ENCODE data around the gene NR1D2.
A peak's percentile ranks its signal among the peaks of the same experiment; 100 is the strongest.

Gene NR1D2

DNA sequence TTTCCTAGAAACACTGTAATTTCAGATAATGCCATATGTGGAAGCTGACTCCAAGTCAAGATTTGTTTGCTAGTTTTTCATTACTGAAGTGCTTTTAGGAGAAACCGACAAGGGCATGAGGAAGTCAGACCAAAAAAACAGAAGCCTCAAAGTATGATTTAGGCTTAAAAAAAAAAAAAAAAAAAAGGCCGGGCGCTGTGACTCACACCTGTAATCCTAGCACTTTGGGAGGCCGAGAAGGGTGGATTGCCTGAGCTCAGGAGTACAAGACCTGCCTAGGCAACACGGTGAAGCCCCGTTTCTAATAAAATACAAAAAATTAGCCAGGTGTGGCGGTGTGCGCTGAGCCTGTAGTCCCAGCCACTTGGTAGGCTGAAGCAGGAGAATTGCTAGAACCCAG, 16.6 kb upstream of the NR1D2 start:
- DNase-seq, result no peak

- no peak for DNase-seq
These were observed 13.5 kb upstream of the NR1D2 start for GRCh38 chr3:23931597-23931996.

GRCh38 chr3:23932571-23932970, 12.5 kb upstream of the NR1D2 start:
- no peak for DNase-seq

DNA sequence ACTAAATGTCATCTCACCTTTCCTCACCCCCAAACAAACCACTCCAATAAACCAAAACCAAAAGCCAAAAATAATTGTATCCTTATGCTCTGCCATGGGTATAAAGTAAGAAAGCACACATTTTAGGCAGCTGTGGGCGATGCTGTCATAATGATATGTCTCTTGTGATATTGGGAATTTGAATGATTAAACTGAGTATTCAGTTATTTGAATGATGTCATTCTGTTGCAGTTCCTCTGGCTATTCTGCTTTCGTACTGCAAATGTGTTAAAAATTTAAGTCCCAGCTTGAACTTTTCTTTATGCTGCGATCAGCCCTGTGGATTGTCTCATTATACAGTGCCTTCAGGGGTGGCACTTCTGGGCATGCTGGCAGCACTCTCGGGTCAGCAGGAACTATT, 10.8 kb upstream of the NR1D2 start:
- no peak for DNase-seq

- no peak for DNase-seq
These were observed 7.8 kb upstream of the NR1D2 start for GRCh38 chr3:23937296-23937695.

DNA sequence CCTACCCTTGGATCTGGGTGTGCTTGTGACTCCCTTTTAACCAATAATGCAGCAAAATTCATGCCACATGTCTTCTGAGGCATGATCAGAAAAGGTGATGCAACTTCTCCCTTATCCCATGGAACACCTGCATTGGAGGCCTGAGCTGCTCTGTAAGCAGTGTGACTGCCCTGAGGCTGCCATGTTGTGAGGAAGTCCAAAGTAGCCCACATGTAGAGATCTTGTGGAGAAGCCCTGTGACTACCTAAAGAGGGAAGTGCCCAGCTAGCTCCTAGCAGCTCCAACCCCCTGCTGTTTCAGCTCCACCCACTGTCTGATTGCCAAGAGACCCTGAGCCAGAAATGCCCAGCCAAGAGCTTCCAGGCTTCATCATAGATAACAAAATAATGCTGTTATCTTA, 6.4 kb upstream of the NR1D2 start:
- no peak for DNase-seq

- no peak for DNase-seq
These were observed 4.3 kb upstream of the NR1D2 start for GRCh38 chr3:23940775-23941174.

GRCh38 chr3:23941440-23941839, 3.6 kb upstream of the NR1D2 start:
- no peak for DNase-seq

GRCh38 chr3:23942546-23942945, 2.5 kb upstream of the NR1D2 start:
- DNase-seq, result no peak

DNA sequence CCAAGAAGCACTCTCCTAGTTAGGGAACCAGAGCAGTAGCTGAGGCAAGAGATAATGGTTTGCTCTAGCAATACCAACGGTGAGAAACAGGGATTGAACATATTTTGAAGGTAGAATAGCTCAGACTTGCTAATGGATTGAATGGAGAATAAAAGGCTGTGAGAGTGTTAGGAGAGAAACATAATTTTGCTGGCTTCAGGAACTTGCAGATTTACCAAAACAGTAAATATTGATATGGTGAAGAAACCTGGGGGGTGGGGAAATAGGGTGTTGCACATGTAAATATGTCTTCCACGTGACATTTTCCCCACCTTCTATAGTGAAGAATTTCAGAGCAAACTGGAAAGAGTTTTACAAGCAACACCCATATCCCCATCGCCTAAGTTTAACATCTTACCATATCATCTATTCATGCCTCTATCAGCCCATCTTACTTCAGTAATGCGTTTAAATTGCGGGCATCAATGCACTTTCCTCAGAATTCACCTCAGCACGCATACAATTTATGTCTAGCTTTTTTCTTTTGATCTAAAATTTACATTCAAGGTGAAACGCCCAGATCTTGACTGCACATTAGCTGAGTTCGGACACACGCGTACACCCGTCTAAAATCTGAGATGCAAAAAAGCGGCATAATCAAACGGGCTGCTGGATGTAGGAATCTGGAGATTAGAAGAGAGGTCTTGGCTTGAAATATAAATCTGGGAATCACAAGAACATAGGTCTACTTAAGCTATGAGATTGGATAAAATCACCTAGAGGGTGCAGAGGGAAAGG, 891 bp upstream of the NR1D2 start:
- DNase-seq, result no peak

- no peak for DNase-seq
These were observed 502 bp downstream of the NR1D2 start for GRCh38 chr3:23945663-23945912.

DNA sequence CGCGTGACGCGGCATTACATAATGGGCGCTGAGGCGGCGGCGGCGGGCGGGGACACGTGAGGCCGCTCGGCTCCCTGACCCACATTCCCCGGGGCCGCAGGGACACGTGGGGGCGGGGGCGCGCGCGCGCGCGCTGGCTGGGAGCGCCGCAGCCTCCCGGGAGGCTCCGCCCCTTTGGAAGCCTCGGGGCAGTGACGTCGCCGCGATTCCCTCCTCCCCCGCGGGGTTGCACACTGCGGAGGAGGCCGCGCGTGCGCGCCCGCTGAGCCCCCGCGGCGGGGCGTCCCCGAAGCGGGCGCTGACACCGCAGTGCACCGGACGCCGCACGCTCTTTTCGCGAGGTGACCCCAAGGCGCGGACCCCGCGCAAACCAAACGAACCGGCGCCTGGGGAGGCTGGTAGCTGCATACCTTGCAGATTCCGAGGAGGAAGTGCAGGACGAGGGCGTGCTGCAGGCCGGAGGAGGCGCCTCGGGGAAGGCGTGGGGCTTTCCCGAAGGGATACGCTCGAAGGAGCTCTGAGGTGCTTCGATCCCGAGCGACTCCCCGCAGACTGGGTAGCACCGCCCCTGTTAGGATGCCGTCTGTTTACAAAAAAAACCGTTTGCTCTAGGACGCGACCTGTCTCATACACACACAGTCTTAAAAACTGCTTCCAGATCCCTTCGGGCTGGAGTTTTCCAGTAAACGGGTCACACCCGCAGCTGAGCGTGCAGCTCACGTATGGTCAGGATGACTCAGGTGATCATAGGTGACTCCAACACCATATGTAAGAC, 1.0 kb downstream of the NR1D2 start:
- DNase-seq, result peak; percentile 70 to 100 (median 96)

DNA sequence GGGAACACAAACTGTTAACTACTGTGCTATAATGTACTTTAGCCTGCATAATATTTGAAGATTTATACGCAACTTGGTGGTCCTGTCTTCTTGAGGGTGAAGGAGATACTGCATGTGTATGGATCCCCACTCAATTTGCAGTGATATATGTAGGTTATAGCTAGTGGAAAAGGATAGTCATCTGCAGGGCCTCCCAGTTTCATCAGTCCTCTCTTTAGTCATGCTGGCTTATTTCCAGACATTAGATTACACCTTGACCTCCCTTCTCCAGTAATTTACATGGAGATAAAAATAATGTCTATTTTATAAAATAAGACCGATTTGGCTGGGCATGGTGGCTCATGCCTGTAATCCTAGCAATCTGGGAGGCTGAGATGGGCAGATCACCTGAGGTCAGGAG, 3.7 kb downstream of the NR1D2 start:
- no peak for DNase-seq

DNA sequence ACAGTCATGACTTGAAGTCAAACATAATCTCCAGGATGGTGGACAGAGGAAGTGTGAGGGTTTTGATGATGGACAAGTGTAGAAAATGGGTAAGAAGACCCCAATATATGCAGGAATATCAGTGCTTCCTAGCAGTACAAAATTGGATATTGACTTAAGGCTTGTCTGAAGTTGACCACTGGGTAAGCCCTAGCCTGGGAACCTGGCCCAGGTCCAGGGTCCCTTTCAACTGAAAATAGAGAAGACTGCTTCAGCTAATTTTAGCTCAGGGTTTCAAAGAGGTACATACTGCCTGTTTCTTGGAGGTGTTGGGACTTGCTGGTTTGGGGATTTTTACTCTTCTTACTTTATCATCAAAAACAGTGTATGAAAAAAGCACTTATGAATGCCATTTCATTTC, 4.7 kb downstream of the NR1D2 start:
- peak in 16 of 58 donors; percentile 4 to 52 (median 12) for DNase-seq

DNA sequence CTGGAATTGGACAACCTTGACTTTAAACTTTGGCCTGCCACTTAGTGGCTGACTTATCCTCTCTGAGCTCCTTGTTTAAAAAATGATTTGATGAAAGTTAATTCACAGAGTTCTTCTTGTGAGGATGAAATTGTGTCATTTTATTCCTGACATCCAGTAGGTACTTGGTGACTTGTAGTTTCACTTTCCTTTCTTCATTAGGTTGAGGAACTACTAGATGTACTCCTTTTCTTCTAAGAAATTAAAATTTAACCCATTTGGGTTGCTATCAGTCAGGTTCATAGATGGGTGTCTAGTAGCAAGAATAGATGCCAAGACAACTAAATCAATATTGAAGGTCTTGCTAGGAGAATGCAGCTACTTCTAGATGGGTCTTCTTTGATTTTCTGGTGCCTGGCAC, 5.2 kb downstream of the NR1D2 start:
- DNase-seq, result no peak

DNA sequence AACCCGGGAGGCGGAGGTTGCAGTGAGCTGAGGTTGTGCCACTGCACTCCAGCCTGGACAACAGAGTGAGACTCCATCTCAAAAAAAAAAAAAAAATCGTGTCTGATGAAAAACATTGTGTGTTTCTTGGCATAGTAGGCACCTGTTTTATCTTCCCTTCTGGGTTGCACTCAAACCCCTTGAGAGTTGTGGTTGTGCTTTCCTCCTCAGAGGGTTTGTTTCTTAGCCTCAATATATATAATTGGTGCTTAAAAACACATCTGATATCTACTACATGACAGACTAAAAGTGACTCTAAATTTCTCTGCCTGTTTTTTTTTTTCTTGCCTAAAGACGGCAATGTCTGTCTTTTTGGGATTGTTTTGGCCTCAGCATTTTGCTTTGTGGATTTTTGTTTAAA, 7.6 kb downstream of the NR1D2 start:
- no peak for DNase-seq

DNA sequence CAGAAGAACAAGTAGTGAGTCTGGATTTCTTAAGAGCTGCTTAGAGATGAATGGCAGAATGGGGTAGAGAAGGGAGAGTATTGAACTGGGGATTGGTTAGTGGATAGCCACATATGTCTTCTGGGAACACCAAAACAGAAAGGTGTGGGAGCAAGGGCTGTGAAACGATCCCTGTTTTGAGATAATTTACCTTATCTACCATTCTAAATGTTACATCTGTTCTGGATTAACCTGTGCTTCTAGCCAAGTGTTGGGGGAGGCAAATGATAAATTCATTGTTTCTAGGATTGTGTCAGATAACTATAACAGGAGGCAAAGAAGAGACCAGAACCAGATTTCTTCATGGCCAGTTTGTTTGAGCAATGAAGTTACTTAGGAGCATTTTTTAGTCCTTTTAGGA, 8.4 kb downstream of the NR1D2 start:
- no peak for DNase-seq

DNA sequence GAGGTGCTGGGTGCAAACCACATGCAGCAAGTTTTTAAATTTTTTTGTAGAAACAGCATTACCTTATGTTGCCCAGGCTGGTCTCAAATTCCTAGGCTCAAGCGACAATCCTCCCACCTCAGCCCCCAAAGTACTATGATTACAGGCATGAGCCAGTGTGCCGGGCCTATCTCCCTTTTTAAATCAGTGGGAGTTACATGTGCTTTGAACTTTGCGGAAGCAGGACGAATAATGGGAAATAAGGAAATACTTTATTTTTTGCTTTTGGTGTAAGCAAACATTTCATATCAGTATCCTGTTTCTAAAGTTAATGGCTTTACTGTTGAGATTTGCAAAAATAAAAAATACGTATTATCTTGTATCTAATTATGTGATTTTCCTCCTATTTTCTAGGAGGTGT, 9.1 kb downstream of the NR1D2 start:
- no peak for DNase-seq

- no peak for DNase-seq
These were observed 11.6 kb downstream of the NR1D2 start for GRCh38 chr3:23956701-23957100.

DNA sequence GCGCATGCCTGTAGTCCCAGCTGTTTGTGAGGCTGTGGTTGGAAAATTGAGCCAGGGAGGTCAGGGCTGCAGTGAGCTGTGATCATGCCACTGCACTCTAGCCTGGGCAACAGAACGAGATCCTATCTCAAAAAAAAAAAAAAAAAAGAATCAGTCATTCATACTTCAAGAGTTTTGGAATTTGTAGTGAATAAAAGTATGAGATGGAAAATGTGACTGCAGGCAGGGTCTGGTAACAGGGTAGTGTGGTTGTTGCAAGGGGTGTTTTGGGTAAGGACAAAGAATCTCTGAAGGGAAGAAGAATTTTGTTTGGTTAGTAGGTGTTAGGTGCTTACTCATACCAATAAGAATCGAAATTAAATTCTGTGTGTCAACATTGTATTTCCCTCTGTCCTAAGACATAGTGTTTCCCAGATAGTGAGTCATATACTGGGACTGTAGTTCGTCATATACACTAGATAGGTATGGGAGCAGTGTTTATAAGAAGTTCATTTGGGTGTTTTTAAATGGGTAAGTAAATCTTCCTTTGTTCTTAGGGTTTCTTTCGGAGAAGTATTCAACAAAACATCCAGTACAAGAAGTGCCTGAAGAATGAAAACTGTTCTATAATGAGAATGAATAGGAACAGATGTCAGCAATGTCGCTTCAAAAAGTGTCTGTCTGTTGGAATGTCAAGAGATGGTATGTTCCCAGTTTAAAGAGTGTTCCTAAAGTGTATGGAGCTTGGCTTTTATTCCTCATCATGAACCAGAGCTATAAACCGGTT, 14.2 kb downstream of the NR1D2 start:
- no peak for DNase-seq

DNA sequence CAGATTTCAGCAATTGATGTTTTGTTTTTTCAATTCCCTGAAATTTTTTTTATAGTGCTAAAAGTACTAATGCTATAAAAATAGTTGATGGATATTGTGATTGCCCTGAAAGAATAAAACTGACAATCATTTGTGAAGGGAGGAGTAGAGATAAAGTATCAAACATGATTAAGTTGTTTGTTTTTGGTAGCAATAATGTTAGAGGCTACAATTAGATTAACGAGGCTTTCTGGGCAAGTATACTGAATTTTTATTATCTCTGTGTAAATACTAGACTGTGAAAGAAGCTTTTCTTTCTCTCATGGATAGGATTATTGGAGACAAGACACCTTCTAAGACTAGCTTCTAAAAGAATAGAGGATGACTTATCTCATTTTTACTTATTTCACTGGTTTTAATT, 15.6 kb downstream of the NR1D2 start:
- DNase-seq, result no peak

- no peak for DNase-seq
These were observed 16.0 kb downstream of the NR1D2 start for GRCh38 chr3:23961066-23961465.

- DNase-seq, result no peak
These were observed 16.8 kb downstream of the NR1D2 start for GRCh38 chr3:23961913-23962312.
